Left lung (tissue), 10 donors: ENCODE results near the gene GNAT3. TPM values are rescaled to one million over a fixed set of nuclear protein-coding genes. Genes with fewer than 3 reads are reported as not detected.

Source experiments
- ATAC-seq: fragments of 200-7000 bp; cut with Tn5 transposase; one replicate; pipeline ENCODE4 v1.9.1; 2020; ENCODE audit warnings: moderate library complexity
- DNase-seq, 4 donors: peaks; one replicate each; pipeline ENCODE4 v3.0.0-alpha.2; 2013 to 2020
- H3K27ac ChIP-seq, 2 donors: fragments of 200-600 bp; sonication (generic) in 1 of 2; one replicate each; pipeline versions ENCODE4 v1.5.0 to v1.8.0; 2020 to 2021
- H3K27me3 ChIP-seq, 2 donors: fragments of 200-600 bp; sonication (generic) in 1 of 2; one replicate each; pipeline versions ENCODE4 v1.5.0 to v1.8.0; 2020 to 2021
- H3K36me3 ChIP-seq, 2 donors: fragments of 200-600 bp; sonication (generic) in 1 of 2; one replicate each; pipeline versions ENCODE4 v1.5.0 to v1.8.0; 2020 to 2021
- H3K4me1 ChIP-seq, 2 donors: fragments of 200-600 bp; one replicate each; pipeline ENCODE4 v1.8.0; 2021
- H3K4me3 ChIP-seq, 2 donors: fragments of 200-600 bp; sonication (generic) in 1 of 2; one replicate each; pipeline versions ENCODE4 v1.5.0 to v1.8.0; 2020 to 2021; ENCODE audit warnings: mild to moderate bottlenecking in 1 of 2
- H3K9me3 ChIP-seq, 2 donors: fragments of 200-600 bp; sonication (generic) in 1 of 2; one replicate each; pipeline versions ENCODE4 v1.5.0 to v1.8.0; 2020 to 2021
- CTCF ChIP-seq, 2 donors: fragments of 200-600 bp; sonication (generic) in 1 of 2; IDR thresholded peaks; one replicate each; pipeline versions ENCODE4 v1.5.0 to v1.8.0; 2021; ENCODE audit warnings: antibody characterized with exemption in 2 of 2
- intact Hi-C, 2 donors: fragments of 100-400 bp; cut with DNase I; formaldehyde crosslinking; loops; one replicate each; pipeline versions ENCODE4 v1.11.2 to v1.14.2; 2022
- polyA plus RNA-seq, 6 donors: library from polyadenylated mRNA; unstranded; fragments of 120-200 nt; gene quantifications; one replicate each; pipeline ENCODE4 v1.2.1, GENCODE V29; 2013; ENCODE audit not compliant: insufficient read length in 6 of 6
- total RNA-seq, 2 donors: library from RNA; stranded (reverse); fragmentation: NEBNext Ultra II Directional; extraction: Animal tissue kit (Norgen Biotek cat#: 25700); gene quantifications; one replicate each; pipeline ENCODE4 v1.2.1, GENCODE V29; 2021
- donor health status: DM: no; HTN: yes; CAD: no.
- donor health status: DM: no; HTN: no; CAD: no.

Gene GNAT3
- total and polyA plus RNA-seq, 8 donors = not detected

GRCh38 chr7:80463272-80463920 is 48.5 kb downstream of the GNAT3 start:
- Histone ChIP-seq H3K4me1 (no peaks in the 10 kb centered on the region), H3K4me3 (no peak overlapping the region), H3K27ac (no peak overlapping the region), H3K36me3 (no peaks in the 10 kb centered on the region), H3K27me3 (no peaks in the 10 kb centered on the region), H3K9me3 (no peaks in the 10 kb centered on the region)
- DNase-seq (no peak), ATAC-seq (no peak)
- no peak for TF ChIP-seq CTCF (IDR thresholded peaks at IDR 0.05)
- intact Hi-C loops = no loop called here

- no peaks in the 10 kb centered on the region for H3K36me3 ChIP-seq
- ATAC-seq (no peak), DNase-seq (no peak)
- H3K4me3 ChIP-seq = no peak overlapping the region
- no peak overlapping the region for H3K27ac ChIP-seq
- H3K9me3 ChIP-seq = no peaks in the 10 kb centered on the region
- TF ChIP-seq CTCF (IDR thresholded peaks at IDR 0.05) = no peak
- H3K4me1 ChIP-seq = no peaks in the 10 kb centered on the region
- intact Hi-C loops = no loop called here
- no peaks in the 10 kb centered on the region for H3K27me3 ChIP-seq
Observed at GRCh38 chr7:80460857-80461256, 51.0 kb downstream of the GNAT3 start.

GRCh38 chr7:80459776-80460510 is 51.9 kb downstream of the GNAT3 start:
- Histone ChIP-seq H3K27me3 (no peaks in the 10 kb centered on the region), H3K4me1 (no peaks in the 10 kb centered on the region), H3K4me3 (no peak overlapping the region), H3K9me3 (no peaks in the 10 kb centered on the region), H3K36me3 (no peaks in the 10 kb centered on the region), H3K27ac (no peak overlapping the region)
- ATAC-seq = no peak
- no peak for TF ChIP-seq CTCF (IDR thresholded peaks at IDR 0.05)
- DNase-seq = no peak
- intact Hi-C loops = no loop called here

DNA sequence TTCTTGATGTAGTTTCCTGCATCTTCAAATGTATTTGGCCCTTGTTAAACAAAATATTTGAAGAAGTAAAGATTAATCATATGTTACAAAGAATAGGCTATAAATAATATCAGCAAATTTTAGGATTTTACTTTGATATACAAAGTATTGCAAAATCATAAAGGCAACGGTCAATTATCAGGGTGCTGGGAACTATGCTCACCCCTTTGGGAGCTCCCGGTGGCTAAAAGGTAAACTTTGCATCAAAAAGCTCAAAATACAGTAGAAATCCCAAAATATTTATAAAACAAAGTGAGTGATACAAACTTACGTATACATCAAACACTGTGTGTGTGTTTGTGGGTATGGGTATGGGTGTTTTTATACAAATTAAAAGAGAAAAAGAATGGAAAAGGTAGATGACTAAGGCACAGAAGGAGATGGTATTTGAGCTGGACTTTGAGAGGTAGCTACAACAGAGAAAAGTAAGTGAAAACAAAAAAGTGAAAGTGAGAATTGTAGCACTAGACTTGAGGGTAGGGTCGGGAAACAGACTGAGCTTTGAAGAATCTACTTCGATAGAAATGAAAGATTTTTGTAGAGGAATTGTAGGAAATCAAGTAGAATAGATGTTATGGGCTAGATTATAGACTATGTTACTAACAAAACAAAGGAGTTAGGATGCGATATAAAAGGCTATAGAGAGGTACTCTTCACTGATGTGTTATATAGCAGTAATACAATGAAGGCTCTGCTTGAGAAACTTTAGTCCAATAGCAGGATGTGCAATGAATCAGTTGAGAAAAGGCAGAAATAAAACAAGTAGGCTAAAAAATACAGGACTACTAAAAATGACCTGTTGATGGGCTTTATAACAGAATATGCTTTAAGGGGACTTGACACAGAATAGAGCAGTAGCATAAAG is 52.8 kb downstream of the GNAT3 start:
- no peaks in the 10 kb centered on the region for H3K27me3 ChIP-seq
- H3K4me1 ChIP-seq = no peaks in the 10 kb centered on the region
- H3K4me3 ChIP-seq = no peak overlapping the region
- ATAC-seq (no peak), DNase-seq (no peak)
- no peak for TF ChIP-seq CTCF (IDR thresholded peaks at IDR 0.05)
- intact Hi-C loops = no loop called here
- no peak overlapping the region for H3K27ac ChIP-seq
- no peaks in the 10 kb centered on the region for H3K36me3 ChIP-seq
- H3K9me3 ChIP-seq = no peaks in the 10 kb centered on the region
